GM12878 (cell line): ENCODE results near the gene SNRNP200. TPM values are rescaled to one million over a fixed set of nuclear protein-coding genes. Genes with fewer than 3 reads are reported as not detected.

Source experiments
- ATF2 ChIP-seq: IDR thresholded peaks from 2 replicates; pipeline ENCODE4 v1.6.1; 2012; ENCODE audit warnings: low read length, inconsistent platforms
- BACH1 ChIP-seq: fragments of 450-650 bp; IDR thresholded peaks from 2 replicates; pipeline ENCODE4 v1.6.1; 2017; ENCODE audit warnings: mild to moderate bottlenecking, borderline replicate concordance
- BCL11A ChIP-seq: IDR thresholded peaks from 2 replicates; pipeline ENCODE4 v1.6.1; 2011; ENCODE audit warnings: low read depth, low read length
- BRCA1 ChIP-seq: IDR thresholded peaks from 2 replicates; pipeline ENCODE4 v1.6.1; 2011; ENCODE audit warnings: low read depth, low read length, improper control_type of control experiment
- CUX1 ChIP-seq: IDR thresholded peaks from 2 replicates; pipeline ENCODE4 v1.6.1; 2012; ENCODE audit warnings: improper control_type of control experiment, low read depth, low read length; ENCODE audit not compliant: insufficient replicate concordance
- HCFC1 ChIP-seq: fragments of 150-350 bp; IDR thresholded peaks from 2 replicates; pipeline ENCODE4 v1.6.1; 2014; ENCODE audit warnings: low read length
- HDAC2 ChIP-seq: fragments of 200-600 bp; sonication (generic); IDR thresholded peaks from 2 replicates; pipeline ENCODE4 v1.6.1; 2017
- JUND ChIP-seq: IDR thresholded peaks from 2 replicates; pipeline ENCODE4 v1.6.1; 2012; ENCODE audit warnings: low read depth, mild to moderate bottlenecking, low read length, improper control_type of control experiment, moderate library complexity
- REST ChIP-seq: IDR thresholded peaks from 2 replicates; pipeline ENCODE4 v1.6.1; 2012; ENCODE audit warnings: mild to moderate bottlenecking, low read depth, low read length
- TCF7 ChIP-seq: IDR thresholded peaks from 2 replicates; pipeline ENCODE4 v1.6.1; 2014; ENCODE audit warnings: antibody characterized with exemption, borderline replicate concordance
- USF1 ChIP-seq: IDR thresholded peaks from 2 replicates; pipeline ENCODE4 v1.6.1; 2011; ENCODE audit warnings: borderline replicate concordance, low read depth, mild to moderate bottlenecking, moderate library complexity, mixed read lengths, low read length; ENCODE audit not compliant: insufficient read depth; ENCODE audit errors: extremely low read length
- ZNF384 ChIP-seq: IDR thresholded peaks from 2 replicates; pipeline ENCODE4 v1.6.1; 2012; ENCODE audit warnings: low read depth, mild to moderate bottlenecking, low read length, improper control_type of control experiment, borderline replicate concordance
- polyA plus RNA-seq, 11 experiments: library from polyadenylated mRNA; depleted of rRNA in 4 of 11; unstranded in 6 of 11; stranded (reverse) in 5 of 11; fragments of >200 nt; fragmentation: Nextera tagmentation in 4 of 11; fragmentation: Illumina TruSeq in 1 of 11; extraction: Ambion mirVana in 4 of 11; extraction: Trizol in 1 of 11; gene quantifications; 1 replicate in 1 of 11; 2 replicates in 10 of 11; pipeline versions ENCODE4 v1.2.1 to v1.2.3, GENCODE V29; 2011 to 2016; ENCODE audit warnings: inconsistent platforms in 2 of 11, missing spikeins in 2 of 11, low read depth in 1 of 11
- total RNA-seq, 4 experiments: library from RNA; depleted of rRNA in 3 of 4; stranded (reverse); fragments of >200 nt in 3 of 4; fragmentation: Illumina TruSeq in 1 of 4; extraction: Trizol in 1 of 4; gene quantifications; 2 replicates each; pipeline versions ENCODE4 v1.2.1 to v1.2.3, GENCODE V29; 2013 to 2021

The SNRNP200 gene
- total and polyA plus RNA-seq, 10 of the 15 experiments (the other 5 are each of a cell fraction or from before 2014, with no cell fraction given) = 59.2 to 176 (median 106) TPM

- TF ChIP-seq CUX1 (no peak), HCFC1 (no peak), ZNF384 (no peak), BRCA1 (no peak), HDAC2 (no peak), ATF2 (no peak), BACH1 (no peak), JUND (no peak), USF1 (no peak), BCL11A (no peak), TCF7 (no peak), REST (no peak)
These were observed 11.7 kb upstream of the SNRNP200 start (continued) for GRCh38 chr2:96316999-96317398.
